ENCODE results near the gene BMPER.

- TF ChIP-seq POLR2AphosphoS5 (IDR thresholded peaks at IDR 0.05; ENCODE audit: borderline replicate concordance, low read depth, low read length) (no peak), EZH2 (IDR thresholded peaks at IDR 0.05) (no peak), FOXP2 (optimal IDR thresholded peaks at IDR 0.05; ENCODE audit: control extremely low read depth, extremely low read length, insufficient read depth) (no peak)
Measured at GRCh38 chr7:33952824-33953223, 47.5 kb downstream of the BMPER start.

All from SK-N-MC (cell line).